HG03066 (cell line): ENCODE measurements around the gene LPAR5.

Source experiments
- ATAC-seq: cut with Tn5 transposase; IDR thresholded peaks from one replicate; pipeline ENCODE4 v1.9.1; 2021; ENCODE audit warnings: low read depth; ENCODE audit not compliant: unreplicated experiment

Gene LPAR5

GRCh38 chr12:6639151-6639801 is 3.5 kb upstream of the LPAR5 start:
- no peak for ATAC-seq

GRCh38 chr12:6638305-6638704 is 2.5 kb upstream of the LPAR5 start:
- ATAC-seq: no peak

GRCh38 chr12:6635375-6635855 is 344 bp downstream of the LPAR5 start:
- no peak for ATAC-seq

GRCh38 chr12:6632026-6632983 is 3.5 kb downstream of the LPAR5 start:
- peak; percentile 51 for ATAC-seq

- ATAC-seq: no peak
Measured at GRCh38 chr12:6631549-6631961, 4.2 kb downstream of the LPAR5 start.

- ATAC-seq: no peak
Measured at GRCh38 chr12:6630736-6631135, 5.0 kb downstream of the LPAR5 start.

GRCh38 chr12:6627616-6628015 is 8.1 kb downstream of the LPAR5 start:
- no peak for ATAC-seq

- ATAC-seq: no peak
Measured at GRCh38 chr12:6626654-6627283, 9.0 kb downstream of the LPAR5 start.

GRCh38 chr12:6620885-6621274 is 14.9 kb downstream of the LPAR5 start:
- ATAC-seq: no peak

GRCh38 chr12:6620137-6620884 is 15.4 kb downstream of the LPAR5 start:
- no peak for ATAC-seq

- no peak for ATAC-seq
Measured at GRCh38 chr12:6618483-6619225, 17.1 kb downstream of the LPAR5 start.

- no peak for ATAC-seq
Measured at GRCh38 chr12:6615802-6616201, 20.0 kb downstream of the LPAR5 start.

- ATAC-seq: no peak
Measured at GRCh38 chr12:6614513-6615172, 21.1 kb downstream of the LPAR5 start.

GRCh38 chr12:6613776-6614512 is 21.8 kb downstream of the LPAR5 start:
- no peak for ATAC-seq

GRCh38 chr12:6613015-6613775 is 22.6 kb downstream of the LPAR5 start:
- ATAC-seq: no peak

- ATAC-seq: no peak
Measured at GRCh38 chr12:6612652-6613014, 23.1 kb downstream of the LPAR5 start.

GRCh38 chr12:6612247-6612646 is 23.5 kb downstream of the LPAR5 start:
- no peak for ATAC-seq
